NB4 (cell line): ENCODE results near the gene STK32B.

ENCODE experiments used
- CTCF ChIP-seq: IDR thresholded peaks from one replicate; pipeline ENCODE4 v1.5.1; 2012; ENCODE audit warnings: low read depth, low read length
- MYC ChIP-seq: IDR thresholded peaks from 2 replicates; pipeline ENCODE4 v1.6.1; 2011; ENCODE audit warnings: low read depth, low read length

GRCh38 chr4:5237086-5237660 lies 185.9 kb downstream of the STK32B start:
- no peak for TF ChIP-seq CTCF
- TF ChIP-seq MYC, result no peak
